GM19372 (cell line): ENCODE data around the gene NLGN2.
"Not testable (repeated sequence)": the region's sequence is repeated elsewhere in the genome, so short reads cannot be mapped to it uniquely, and the experiment has no call there.

Experiments used
- ATAC-seq: cut with Tn5 transposase; IDR thresholded peaks from one replicate; pipeline ENCODE4 v1.9.1; 2021; ENCODE audit warnings: mild to moderate bottlenecking, low read depth, moderate library complexity; ENCODE audit not compliant: unreplicated experiment

Gene NLGN2

GRCh38 chr17:7407485-7408251 lies at the start of gene NLGN2:
Gene NLGN2 (plus strand): TSS chr17:7407845. CDS start chr17:7408256, 411 bp downstream.
- no peak for ATAC-seq

DNA sequence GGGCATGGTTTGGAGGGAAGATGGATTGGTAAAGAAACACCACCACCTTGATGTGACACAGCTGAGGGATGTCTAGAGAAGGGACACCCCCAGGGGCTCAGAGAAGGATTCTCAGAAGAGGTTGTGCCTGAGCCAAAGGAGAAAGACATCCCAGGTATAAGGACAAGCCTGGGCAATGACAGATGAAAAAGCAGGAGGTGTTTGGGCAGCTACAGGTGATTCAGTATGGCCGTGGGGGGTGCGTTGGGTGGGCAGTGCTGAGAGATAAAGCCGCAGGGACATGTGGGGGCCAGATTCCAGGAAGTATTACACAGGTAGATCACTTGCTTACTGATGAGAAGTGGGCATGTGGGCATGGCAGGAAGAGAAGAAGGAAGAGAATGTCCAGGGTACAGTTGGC lies 45.7 kb upstream of the NLGN2 start:
- ATAC-seq: no peak

GRCh38 chr17:7363311-7363710 lies 44.3 kb upstream of the NLGN2 start:
- ATAC-seq: no peak

DNA sequence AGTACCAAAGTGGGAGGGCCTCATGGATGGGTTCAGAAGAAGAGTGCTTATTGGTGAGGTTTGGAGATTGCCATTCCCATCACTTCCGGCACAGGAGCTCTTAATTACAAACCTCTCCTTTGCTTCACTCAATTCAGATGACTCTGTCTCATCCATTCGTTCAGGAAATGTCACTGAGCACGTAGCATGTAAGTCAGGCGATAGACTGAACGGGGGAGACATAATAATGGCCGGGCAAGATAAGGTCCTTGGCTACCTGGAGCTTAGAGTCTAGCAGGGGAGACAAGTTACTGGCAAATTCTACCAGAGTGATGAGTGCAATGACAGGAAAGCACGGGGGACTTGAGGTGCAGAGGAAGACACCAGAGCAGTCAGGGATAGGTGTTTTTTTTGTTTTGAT lies 41.7 kb upstream of the NLGN2 start:
- not testable (repeated sequence) for ATAC-seq

DNA sequence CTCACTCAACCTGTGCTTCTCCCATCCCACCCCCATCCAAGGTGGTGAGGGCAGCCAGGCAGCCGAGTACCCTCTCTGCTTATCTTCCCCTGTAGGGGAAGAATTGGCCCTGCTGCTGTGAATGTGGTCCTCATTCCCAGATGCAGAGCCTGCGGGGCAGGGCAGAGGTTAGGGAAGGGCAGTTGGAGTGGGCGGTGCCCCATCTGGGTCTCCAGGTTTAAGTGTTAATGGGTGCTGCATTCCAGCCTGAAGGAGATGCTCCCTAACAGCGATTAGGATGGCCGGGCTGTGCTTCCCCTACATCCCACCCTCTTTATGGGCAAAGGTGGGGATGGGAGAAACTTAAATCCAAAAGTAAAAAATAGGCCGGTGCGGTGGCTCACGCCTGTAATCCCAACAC lies 40.6 kb upstream of the NLGN2 start:
- ATAC-seq: no peak

DNA sequence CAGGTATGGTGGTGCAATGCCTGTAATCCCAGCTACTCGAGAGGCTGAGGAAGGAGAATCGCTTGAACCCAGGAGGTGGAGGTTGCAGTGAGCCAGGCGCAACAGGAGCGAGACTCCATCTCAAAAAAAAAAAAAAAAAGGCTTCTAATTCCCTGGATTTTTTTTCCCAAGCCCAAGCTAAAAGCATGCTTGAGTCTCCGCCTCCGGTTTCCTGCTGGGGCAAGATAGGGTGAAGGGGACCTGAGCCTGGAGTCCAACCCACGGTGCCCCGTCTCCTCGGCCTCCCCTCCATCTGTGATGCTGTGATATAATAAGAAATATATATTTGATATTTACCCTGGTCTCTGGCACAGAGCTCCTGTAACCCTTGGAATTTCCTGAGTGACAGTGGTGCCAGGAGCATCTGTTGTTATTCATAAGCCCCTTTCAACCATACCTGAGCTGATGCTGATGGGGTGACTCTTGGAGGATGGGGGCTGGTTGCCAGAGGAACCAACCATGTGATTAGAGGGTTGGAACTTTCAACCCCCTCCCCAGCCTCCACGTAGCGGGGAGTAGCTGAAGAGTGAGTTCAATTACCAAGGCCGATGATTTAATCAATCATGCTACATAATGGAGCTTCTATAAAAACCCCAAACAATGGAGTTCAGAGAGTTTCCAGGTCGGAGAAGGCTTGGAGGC lies 39.6 kb upstream of the NLGN2 start:
- no peak for ATAC-seq

DNA sequence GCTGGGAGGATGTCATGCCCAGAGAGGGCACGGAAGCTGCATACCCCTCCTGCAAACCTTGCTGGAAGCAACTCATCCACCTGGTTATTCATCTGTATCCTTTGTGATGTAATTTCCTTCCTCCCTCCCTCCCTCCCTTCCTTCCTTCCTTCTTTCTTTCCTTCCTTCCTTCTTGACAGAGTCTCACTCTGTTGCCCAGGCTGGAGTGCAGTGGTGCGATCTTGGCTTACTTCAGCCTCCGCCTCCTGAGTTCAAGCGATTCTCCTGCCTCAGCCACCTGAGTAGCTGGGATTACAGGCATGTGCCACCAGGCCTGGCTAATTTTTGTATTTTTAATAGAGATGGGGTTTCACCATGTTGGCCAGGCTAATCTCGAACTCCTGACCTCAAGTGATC lies 39.0 kb upstream of the NLGN2 start:
- ATAC-seq: not testable (repeated sequence)

DNA sequence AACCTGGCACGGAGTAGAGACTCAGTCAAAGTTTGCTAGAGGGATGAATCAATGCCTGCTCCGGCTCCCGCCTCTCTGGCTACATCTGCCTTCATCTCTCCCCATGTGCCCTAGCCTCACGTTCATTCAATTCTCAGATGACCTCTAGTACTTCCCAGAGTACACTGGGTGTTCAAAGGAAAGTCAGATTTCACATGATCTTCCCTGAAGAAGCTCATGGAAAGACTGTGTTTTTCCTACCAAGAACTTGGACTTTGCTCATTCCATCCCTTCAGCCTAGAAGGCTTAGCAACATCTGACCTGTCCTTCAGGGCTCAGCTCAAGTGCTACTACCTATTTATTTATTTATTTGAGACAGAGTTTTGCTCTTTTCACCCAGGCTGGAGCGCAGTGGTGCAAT lies 37.8 kb upstream of the NLGN2 start:
- no peak for ATAC-seq

- ATAC-seq: no peak
These were observed 36.8 kb upstream of the NLGN2 start for GRCh38 chr17:7370853-7371252.

GRCh38 chr17:7374353-7374752 lies 33.3 kb upstream of the NLGN2 start:
- no peak for ATAC-seq

DNA sequence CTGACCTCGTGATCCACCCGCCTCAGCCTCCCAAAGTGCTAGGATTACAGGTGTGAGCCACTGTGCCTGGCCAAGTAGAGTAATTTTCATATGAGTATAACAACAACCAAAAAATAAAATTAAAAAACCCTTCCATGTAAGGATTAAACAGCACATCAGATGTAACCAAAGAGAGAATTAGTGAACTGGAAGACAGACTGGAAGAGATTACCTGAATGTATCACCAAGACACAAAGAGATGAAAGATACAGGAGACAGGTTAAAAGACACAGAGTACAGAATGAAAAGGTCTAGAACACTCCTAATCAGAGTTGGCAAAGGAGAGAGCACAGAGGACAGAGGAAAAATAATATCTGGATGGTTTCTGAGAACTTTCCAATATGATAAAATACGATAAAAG lies 28.5 kb upstream of the NLGN2 start:
- no peak for ATAC-seq

GRCh38 chr17:7380321-7380720 lies 27.3 kb upstream of the NLGN2 start:
- no peak for ATAC-seq

DNA sequence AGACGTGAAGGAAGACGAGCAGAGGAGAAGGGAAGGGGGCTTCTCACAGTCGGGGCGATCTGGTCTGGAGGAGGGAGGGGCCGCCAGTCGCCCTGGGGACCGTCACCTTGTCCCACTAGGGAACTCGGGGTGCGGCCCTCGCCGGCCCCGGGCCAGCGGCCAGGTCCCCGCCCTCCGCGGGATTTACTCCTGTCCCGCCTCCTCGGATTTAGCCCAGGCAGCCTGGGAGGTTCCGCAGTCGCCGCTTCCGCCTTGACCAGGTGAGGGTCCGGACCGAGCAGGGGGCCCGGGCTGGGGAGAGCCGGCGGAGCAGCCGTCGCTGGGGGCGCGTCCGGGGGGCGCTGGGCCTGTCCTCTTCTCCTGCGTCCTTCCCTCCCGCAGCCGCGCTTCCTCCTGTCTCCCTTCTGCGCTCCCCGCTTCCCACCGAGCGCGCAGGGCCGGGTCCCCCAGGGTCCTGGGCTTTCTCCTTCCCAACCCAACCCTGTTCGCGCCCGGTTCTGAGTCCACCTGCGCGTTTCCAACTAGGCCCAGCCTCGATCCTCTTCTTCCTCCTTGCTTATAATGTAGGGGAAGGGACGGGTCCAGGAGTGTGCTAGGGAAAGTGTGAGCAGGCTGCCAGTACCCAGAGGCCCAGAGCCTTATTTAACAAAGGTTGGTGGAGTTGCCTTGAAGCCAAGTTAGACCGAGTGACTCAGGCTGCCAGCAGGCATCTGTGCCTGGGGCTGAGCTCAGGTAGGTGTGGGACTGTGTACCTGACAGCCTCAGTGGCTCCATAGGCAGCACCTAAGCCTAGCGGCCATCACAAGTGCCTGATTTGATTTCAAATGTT lies 26.6 kb upstream of the NLGN2 start, which contains the start of gene TNK1:
TSS of gene TNK1 (plus strand) at position 235 of the 829 bp plus-strand sequence. CDS start 1,838 bp downstream, outside the sequence.
- ATAC-seq: no peak

- ATAC-seq: no peak
These were observed 24.7 kb upstream of the NLGN2 start for GRCh38 chr17:7382901-7383300.

DNA sequence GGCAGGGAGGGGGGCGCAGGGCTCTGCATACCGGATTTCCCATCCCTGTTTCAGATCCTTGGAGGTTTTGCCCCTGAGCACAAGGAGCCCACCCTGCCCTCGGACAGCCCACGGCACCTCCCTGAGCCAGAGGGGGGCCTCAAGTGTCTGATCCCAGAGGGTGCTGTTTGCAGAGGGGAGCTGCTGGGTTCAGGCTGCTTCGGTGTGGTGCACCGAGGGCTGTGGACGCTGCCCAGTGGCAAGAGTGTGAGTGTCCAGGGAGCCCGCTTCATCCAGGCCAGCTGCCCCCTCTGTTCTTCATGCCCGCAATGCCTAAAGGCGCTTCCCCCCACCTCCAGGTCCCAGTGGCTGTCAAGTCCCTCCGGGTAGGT lies 24.3 kb upstream of the NLGN2 start:
- ATAC-seq: no peak

GRCh38 chr17:7383742-7384488 lies 23.7 kb upstream of the NLGN2 start:
- peak; percentile 89 for ATAC-seq

GRCh38 chr17:7384489-7385081 lies 23.1 kb upstream of the NLGN2 start:
- no peak for ATAC-seq

- ATAC-seq: no peak
These were observed 18.8 kb upstream of the NLGN2 start for GRCh38 chr17:7388856-7389255.

- no peak for ATAC-seq
These were observed 17.4 kb upstream of the NLGN2 start for GRCh38 chr17:7389924-7390910.
